Parathyroid adenoma (tissue), 2 donors: ENCODE data around the gene DDHD1.

ENCODE experiments used
- H2AFZ ChIP-seq: fragments of 300-600 bp; sonication (generic); one replicate; pipeline ENCODE4 v1.7.0; 2017; ENCODE audit warnings: antibody characterized with exemption, mild to moderate bottlenecking
- H3K27ac ChIP-seq: fragments of 300-600 bp; sonication (generic); one replicate; pipeline ENCODE4 v1.7.0; 2017
- H3K27me3 ChIP-seq: fragments of 300-600 bp; sonication (generic); one replicate; pipeline ENCODE4 v1.7.0; 2017; ENCODE audit warnings: low read length; ENCODE audit not compliant: control insufficient read depth, insufficient read depth
- H3K36me3 ChIP-seq: fragments of 300-600 bp; sonication (generic); one replicate; pipeline ENCODE4 v1.7.0; 2017; ENCODE audit warnings: low read length; ENCODE audit not compliant: control insufficient read depth, insufficient read depth
- H3K4me1 ChIP-seq: fragments of 300-600 bp; sonication (generic); one replicate; pipeline ENCODE4 v1.7.0; 2017; ENCODE audit warnings: control low read depth
- H3K4me2 ChIP-seq: fragments of 300-600 bp; sonication (generic); one replicate; pipeline ENCODE4 v1.7.0; 2017; ENCODE audit warnings: low read length
- H3K4me3 ChIP-seq: fragments of 300-600 bp; sonication (generic); one replicate; pipeline ENCODE4 v1.7.0; 2017; ENCODE audit warnings: low read depth, low read length
- H3K79me2 ChIP-seq: fragments of 300-600 bp; sonication (generic); one replicate; pipeline ENCODE4 v1.7.0; 2017; ENCODE audit warnings: control low read depth
- H3K9ac ChIP-seq: fragments of 300-600 bp; sonication (generic); one replicate; pipeline ENCODE4 v1.7.0; 2017; ENCODE audit warnings: mild to moderate bottlenecking
- H3K9me3 ChIP-seq: fragments of 300-600 bp; sonication (generic); one replicate; pipeline ENCODE4 v1.7.0; 2017; ENCODE audit warnings: low read length; ENCODE audit not compliant: control insufficient read depth
- TF ChIP-seq, protein P1 (sequence below): fragments of 300-600 bp; sonication (generic); IDR thresholded peaks from one replicate; pipeline ENCODE4 v1.7.0; 2017; ENCODE audit warnings: antibody characterized with exemption, mild to moderate bottlenecking
- donor health status: primary hyperparathyroidism.

Gene DDHD1

DNA sequence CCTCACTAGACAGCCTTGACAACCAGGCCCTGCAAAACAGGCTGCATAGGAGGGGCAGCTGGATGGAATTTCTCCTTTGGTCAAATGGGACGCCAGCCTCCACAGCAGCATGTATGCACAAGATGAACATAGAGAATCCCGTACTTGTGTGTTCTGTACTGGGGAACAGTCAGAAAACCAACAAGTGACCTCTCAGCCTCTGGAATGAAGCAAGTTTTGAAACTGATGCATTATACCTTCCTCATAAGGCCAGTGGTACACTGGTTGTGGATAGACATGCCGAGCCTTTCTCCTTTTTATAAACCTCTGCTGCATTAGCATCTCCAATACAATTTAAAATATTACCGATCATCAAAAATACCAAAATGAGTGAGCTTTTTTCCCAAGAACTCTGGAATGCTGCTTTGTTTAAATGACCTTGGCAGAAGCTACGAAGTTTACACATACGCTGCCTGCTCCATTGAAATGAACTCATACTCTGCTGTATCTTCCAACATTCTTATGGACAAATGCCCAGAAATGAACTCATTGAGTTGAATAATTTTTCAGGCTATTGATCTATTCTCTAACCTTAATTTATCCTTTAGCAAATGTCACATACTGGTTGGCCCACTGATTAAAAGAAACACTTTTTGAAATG is 154.6 kb downstream of the DDHD1 start:
- H3K4me3 ChIP-seq = no peak overlapping the region
- H3K27me3 ChIP-seq = no peaks in the 10 kb centered on the region
- H3K4me1 ChIP-seq = no peaks in the 10 kb centered on the region
- H3K4me2 ChIP-seq = no peak overlapping the region
- TF ChIP-seq, protein P1, sequence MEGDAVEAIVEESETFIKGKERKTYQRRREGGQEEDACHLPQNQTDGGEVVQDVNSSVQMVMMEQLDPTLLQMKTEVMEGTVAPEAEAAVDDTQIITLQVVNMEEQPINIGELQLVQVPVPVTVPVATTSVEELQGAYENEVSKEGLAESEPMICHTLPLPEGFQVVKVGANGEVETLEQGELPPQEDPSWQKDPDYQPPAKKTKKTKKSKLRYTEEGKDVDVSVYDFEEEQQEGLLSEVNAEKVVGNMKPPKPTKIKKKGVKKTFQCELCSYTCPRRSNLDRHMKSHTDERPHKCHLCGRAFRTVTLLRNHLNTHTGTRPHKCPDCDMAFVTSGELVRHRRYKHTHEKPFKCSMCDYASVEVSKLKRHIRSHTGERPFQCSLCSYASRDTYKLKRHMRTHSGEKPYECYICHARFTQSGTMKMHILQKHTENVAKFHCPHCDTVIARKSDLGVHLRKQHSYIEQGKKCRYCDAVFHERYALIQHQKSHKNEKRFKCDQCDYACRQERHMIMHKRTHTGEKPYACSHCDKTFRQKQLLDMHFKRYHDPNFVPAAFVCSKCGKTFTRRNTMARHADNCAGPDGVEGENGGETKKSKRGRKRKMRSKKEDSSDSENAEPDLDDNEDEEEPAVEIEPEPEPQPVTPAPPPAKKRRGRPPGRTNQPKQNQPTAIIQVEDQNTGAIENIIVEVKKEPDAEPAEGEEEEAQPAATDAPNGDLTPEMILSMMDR = no peak
- no peak overlapping the region for H3K9ac ChIP-seq
- H2AFZ ChIP-seq = no peak overlapping the region
- no peaks in the 10 kb centered on the region for H3K36me3 ChIP-seq
- H3K79me2 ChIP-seq = no peaks in the 10 kb centered on the region
- H3K27ac ChIP-seq = no peak overlapping the region
- H3K9me3 ChIP-seq = no peaks in the 10 kb centered on the region

- Histone ChIP-seq H3K9me3 (no peaks in the 10 kb centered on the region), H3K9ac (no peak overlapping the region), H3K27ac (no peak overlapping the region), H3K4me2 (no peak overlapping the region), H3K79me2 (no peaks in the 10 kb centered on the region), H2AFZ (no peak overlapping the region), H3K4me3 (no peak overlapping the region), H3K27me3 (no peaks in the 10 kb centered on the region), H3K4me1 (no peaks in the 10 kb centered on the region), H3K36me3 (no peaks in the 10 kb centered on the region)
- TF ChIP-seq, protein P1 = no peak
These were observed 156.6 kb downstream of the DDHD1 start for GRCh38 chr14:52996493-52996892.

- no peaks in the 10 kb centered on the region for H3K4me1 ChIP-seq
- H3K36me3 ChIP-seq = no peaks in the 10 kb centered on the region
- no peaks in the 10 kb centered on the region for H3K9me3 ChIP-seq
- H3K4me2 ChIP-seq = no peak overlapping the region
- H3K9ac ChIP-seq = no peak overlapping the region
- no peak overlapping the region for H3K4me3 ChIP-seq
- TF ChIP-seq, protein P1 = no peak
- no peaks in the 10 kb centered on the region for H3K27me3 ChIP-seq
- no peak overlapping the region for H3K27ac ChIP-seq
- no peaks in the 10 kb centered on the region for H3K79me2 ChIP-seq
- H2AFZ ChIP-seq = no peak overlapping the region
These were observed 157.1 kb downstream of the DDHD1 start for GRCh38 chr14:52995998-52996397.

- no peaks in the 10 kb centered on the region for H3K27me3 ChIP-seq
- H3K4me1 ChIP-seq = no peaks in the 10 kb centered on the region
- H3K79me2 ChIP-seq = no peaks in the 10 kb centered on the region
- H3K9me3 ChIP-seq = no peaks in the 10 kb centered on the region
- H3K36me3 ChIP-seq = no peaks in the 10 kb centered on the region
- H3K4me3 ChIP-seq = no peak overlapping the region
- TF ChIP-seq, protein P1 = no peak
- H3K9ac ChIP-seq = no peak overlapping the region
- H3K27ac ChIP-seq = no peak overlapping the region
- no peak overlapping the region for H3K4me2 ChIP-seq
- H2AFZ ChIP-seq = no peak overlapping the region
These were observed 160.8 kb downstream of the DDHD1 start for GRCh38 chr14:52992236-52992870.

DNA sequence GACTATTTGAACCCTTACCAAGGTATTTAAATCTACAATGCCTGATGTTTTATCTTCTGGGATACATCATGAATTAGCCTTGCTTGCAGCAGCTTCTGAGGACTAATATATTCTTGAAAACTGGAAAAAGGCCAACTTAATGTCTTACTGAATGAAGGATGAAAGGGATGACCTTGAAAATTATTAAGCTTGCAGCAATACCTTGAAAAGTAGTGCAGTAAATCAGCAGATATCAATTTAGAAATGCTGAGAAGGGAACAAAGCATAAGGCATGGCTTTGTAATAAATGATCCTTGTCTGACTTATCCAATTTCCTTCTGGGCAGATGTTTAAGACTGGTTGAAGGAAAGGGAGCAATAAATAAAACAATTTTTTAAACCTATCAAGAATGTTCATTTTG is 165.0 kb downstream of the DDHD1 start:
- Histone ChIP-seq H3K4me2 (no peak overlapping the region), H2AFZ (no peak overlapping the region), H3K27me3 (no peaks in the 10 kb centered on the region), H3K9me3 (no peaks in the 10 kb centered on the region), H3K9ac (no peak overlapping the region), H3K27ac (no peak overlapping the region), H3K79me2 (no peaks in the 10 kb centered on the region), H3K4me1 (no peaks in the 10 kb centered on the region), H3K4me3 (no peak overlapping the region), H3K36me3 (no peaks in the 10 kb centered on the region)
- TF ChIP-seq, protein P1 = no peak
